ENCODE results near the gene TCF7L1. TPM values are rescaled to one million over a fixed set of nuclear protein-coding genes. Genes with fewer than 3 reads are reported as not detected.
A peak's percentile ranks its signal among the peaks of the same experiment; 100 is the strongest.

TCF7L1 gene
- total RNA-seq, 1 donor from 2014 or later: 1.4 TPM

DNA sequence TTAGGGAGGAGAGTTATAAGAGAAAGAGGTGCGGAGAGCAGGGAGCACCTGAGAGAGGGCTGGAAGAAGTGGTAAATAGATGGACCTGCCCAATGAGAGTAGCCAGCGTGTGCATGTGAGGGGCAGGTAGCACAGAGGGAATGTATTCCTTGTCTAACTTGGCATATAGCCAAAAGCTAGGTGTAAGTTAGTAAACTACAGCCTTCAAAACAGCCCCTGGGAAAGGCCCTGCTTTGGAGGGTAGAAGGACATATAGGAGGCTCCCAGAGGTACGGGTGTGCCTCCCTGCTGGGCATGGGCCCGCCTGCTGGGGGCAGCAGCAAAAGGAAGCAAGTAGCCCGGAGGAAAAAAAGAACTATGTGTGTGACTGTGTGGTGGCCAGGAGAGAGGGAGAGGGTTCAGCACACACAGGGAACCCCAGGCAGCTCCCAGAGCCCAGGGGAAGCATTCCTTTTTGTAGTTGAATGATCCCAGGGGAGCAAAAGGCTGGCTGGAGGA lies 48.0 kb downstream of the TCF7L1 start:
- no peak overlapping the region for H3K4me3 ChIP-seq (ENCODE audit: low read depth, low read length)
- TF ChIP-seq, protein P1, sequence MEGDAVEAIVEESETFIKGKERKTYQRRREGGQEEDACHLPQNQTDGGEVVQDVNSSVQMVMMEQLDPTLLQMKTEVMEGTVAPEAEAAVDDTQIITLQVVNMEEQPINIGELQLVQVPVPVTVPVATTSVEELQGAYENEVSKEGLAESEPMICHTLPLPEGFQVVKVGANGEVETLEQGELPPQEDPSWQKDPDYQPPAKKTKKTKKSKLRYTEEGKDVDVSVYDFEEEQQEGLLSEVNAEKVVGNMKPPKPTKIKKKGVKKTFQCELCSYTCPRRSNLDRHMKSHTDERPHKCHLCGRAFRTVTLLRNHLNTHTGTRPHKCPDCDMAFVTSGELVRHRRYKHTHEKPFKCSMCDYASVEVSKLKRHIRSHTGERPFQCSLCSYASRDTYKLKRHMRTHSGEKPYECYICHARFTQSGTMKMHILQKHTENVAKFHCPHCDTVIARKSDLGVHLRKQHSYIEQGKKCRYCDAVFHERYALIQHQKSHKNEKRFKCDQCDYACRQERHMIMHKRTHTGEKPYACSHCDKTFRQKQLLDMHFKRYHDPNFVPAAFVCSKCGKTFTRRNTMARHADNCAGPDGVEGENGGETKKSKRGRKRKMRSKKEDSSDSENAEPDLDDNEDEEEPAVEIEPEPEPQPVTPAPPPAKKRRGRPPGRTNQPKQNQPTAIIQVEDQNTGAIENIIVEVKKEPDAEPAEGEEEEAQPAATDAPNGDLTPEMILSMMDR (conservative IDR thresholded peaks at IDR 0.05; ENCODE audit: low read depth, low read length): peak; percentile 22
- no peak for DNase-seq (ENCODE audit: low read depth)

DNA sequence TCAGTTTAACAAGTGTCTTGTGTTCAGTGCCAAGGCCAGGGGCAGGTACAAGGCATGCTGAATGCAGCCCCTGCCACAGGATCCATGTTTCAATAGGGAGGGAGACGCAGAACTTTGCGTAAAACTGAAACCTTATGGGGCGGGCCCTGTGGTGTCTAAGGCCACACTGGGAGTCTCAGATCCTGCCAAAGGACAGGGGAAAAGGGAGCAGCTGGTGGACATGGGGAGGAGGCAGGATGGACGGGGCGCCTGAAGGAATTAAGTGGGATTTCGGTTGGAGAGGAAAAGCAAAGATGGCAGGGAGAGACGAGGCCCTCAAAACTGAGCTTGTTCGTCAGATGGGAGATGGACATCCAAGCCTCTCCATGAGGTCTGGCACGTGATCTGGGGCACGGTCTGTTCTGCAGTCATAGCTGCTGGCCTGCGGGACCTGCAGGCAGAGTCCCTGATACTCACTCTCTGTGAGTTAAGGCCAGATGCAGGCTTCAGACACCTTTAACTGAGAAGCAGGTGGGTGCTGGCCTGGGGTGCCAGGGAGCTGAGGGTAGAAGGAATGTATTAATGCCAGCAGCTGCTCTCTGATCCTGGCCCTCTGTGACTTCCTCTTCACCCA lies 48.8 kb downstream of the TCF7L1 start:
- H3K4me3 ChIP-seq (ENCODE audit: low read depth, low read length): no peak overlapping the region
- DNase-seq (ENCODE audit: low read depth): no peak
- TF ChIP-seq, protein P1 (conservative IDR thresholded peaks at IDR 0.05; ENCODE audit: low read depth, low read length): no peak

DNA sequence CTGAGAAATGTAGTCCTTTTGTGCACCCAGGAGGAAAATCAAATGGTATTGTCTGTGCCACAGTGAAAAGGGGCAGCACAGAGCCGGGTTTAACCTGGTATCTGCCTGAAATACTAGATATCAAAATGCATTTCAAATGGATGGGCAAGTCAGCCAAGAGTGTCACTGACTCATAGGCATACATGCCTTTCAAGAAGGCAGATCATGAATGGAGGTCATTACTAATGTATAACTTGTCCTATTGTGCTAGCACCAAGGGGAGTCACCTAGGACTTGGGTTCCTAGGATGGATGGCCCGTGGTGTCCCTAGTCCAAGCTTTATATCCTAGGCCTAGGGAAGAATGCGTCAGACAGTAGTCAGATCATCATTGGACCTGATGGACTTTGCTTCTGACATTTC lies 49.9 kb downstream of the TCF7L1 start:
- TF ChIP-seq, protein P1 (conservative IDR thresholded peaks at IDR 0.05; ENCODE audit: low read depth, low read length): no peak
- no peak overlapping the region for H3K4me3 ChIP-seq (ENCODE audit: low read depth, low read length)
- DNase-seq (ENCODE audit: low read depth): no peak

DNA sequence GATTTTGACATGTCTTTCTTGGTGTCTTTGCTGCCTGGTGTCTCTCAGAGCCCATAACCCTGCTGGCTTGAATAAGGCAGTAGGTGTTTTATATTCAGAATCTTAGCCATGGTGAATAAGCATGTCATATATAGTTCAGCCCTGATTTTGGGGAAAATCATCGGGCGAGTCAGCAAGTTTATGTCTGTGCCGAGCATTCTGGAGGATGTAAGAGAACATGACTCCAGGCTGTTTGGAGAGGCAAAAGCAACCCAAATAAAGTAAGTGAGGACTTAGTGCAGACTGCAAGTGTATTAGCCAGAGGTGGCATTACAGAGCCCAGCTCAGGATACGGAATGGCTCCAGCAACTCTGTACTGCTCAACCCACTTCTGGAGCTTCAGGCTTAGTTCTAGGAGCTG lies 50.3 kb downstream of the TCF7L1 start:
- no peak for DNase-seq (ENCODE audit: low read depth)
- TF ChIP-seq, protein P1 (conservative IDR thresholded peaks at IDR 0.05; ENCODE audit: low read depth, low read length): no peak
- no peak overlapping the region for H3K4me3 ChIP-seq (ENCODE audit: low read depth, low read length)

DNA sequence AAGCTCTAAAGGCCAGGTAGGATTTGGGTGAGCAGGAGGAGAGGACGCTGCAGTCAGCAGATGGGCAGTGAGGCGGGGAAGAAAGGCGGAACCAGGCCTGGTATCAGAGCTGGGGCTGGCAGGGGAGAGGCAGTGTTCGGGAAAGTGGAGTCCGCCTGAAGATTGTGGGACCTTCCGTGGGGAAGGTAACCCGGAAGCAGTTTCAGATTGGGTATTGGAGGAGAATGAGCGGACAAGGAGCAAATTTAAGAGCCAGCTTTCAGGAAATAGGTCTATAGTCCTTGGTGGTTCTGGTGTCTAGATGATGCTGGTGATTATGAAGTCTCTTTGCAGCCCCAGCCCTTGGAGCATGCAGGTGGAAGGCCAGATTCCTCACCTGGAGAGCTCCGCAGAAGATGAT lies 51.0 kb downstream of the TCF7L1 start:
- DNase-seq (ENCODE audit: low read depth): no peak
- no peak overlapping the region for H3K4me3 ChIP-seq (ENCODE audit: low read depth, low read length)
- TF ChIP-seq, protein P1 (conservative IDR thresholded peaks at IDR 0.05; ENCODE audit: low read depth, low read length): no peak

DNA sequence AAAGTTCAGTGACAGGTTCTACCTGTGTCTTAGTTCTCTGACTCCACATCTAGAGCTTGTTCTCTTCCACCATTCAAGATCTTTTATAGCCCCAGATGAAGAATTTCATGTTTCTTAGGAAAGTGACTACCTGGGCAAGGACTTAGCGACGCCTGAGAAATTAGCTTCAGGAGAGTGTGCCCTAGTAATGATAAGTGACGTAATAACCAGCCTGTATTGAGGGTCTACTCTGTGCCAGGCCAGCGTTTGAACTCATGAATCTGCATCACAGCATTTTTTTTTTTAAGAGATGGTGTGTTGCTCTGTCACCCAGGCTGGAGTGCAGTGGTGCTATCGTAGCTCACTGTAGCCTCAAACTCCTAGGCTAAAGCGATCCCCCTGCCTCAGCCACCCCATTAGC lies 51.8 kb downstream of the TCF7L1 start:
- no peak for DNase-seq (ENCODE audit: low read depth)
- TF ChIP-seq, protein P1 (conservative IDR thresholded peaks at IDR 0.05; ENCODE audit: low read depth, low read length): no peak
- H3K4me3 ChIP-seq (ENCODE audit: low read depth, low read length): no peak overlapping the region

DNA sequence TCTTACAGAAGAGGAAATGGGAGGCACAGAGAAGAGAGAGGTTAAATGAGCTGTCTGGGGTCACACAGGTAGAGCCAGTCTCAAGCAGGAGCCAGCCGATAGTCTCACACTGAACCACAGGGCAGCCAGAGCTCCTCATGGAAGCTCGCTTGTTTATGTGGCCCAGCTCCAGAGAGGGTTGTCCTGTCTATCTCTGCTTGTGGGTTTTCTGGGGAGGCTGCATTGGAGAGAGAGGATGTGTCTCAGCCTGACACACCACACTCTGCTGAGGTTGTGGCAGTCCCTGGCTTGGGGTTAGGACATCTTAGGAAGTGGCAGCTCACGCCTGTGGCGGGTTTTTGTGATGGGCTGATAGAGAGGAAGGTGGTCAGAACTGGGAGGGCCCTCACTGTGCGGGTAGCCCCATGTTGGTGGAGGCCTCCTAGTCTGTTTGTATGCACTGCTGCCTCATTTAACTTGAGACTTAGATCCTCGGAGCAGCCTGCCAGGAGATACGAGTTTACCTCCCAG lies 52.3 kb downstream of the TCF7L1 start:
- H3K4me3 ChIP-seq (ENCODE audit: low read depth, low read length): no peak overlapping the region
- no peak for DNase-seq (ENCODE audit: low read depth)
- TF ChIP-seq, protein P1 (conservative IDR thresholded peaks at IDR 0.05; ENCODE audit: low read depth, low read length): no peak
